Caco-2 (cell line): Measurements from ENCODE around the gene PALD1. TPM values are rescaled to one million over a fixed set of nuclear protein-coding genes. Genes with fewer than 3 reads are reported as not detected.
A peak's percentile ranks its signal among the peaks of the same experiment; 100 is the strongest.

Experiments used
- BruUV-seq: library from RNA; stranded (reverse); fragments of 400-500 nt; replicated peaks from 2 replicates; lab custom pipeline; 2021; lab: Mats Ljungman, UMichigan
- CTCF ChIA-PET: fragments of 300-600 bp; sonication (Branson Sonifier 250); formaldehyde crosslinking; loops from one replicate; lab custom pipeline; 2022; ENCODE audit warnings: antibody characterized with exemption; lab: Charles Lee
- POLR2A ChIA-PET: fragments of 300-600 bp; sonication (Branson Sonifier 250); formaldehyde crosslinking; loops from one replicate; lab custom pipeline; 2022; ENCODE audit warnings: antibody characterized with exemption; lab: Charles Lee
- DNase-seq, 2 experiments: peaks; one replicate each; pipeline versions ENCODE4 v3.0.0 to v3.0.0-alpha.2; 2020 to 2022
- H3K27me3 ChIP-seq: replicated peaks from 2 replicates; pipeline ENCODE4 v1.6.0; 2011; ENCODE audit warnings: low read length; ENCODE audit not compliant: control insufficient read depth, insufficient read depth
- H3K36me3 ChIP-seq: 2 replicates; pipeline ENCODE4 v1.5.1; 2011; ENCODE audit warnings: low read length; ENCODE audit not compliant: control insufficient read depth, insufficient read depth
- H3K4me1 ChIP-seq: fragments of 250-450 bp; sonication (Bioruptor Pico); 2 replicates; pipeline ENCODE4 v1.5.1; 2020; ENCODE audit warnings: mild to moderate bottlenecking
- H3K4me3 ChIP-seq: 2 replicates; pipeline ENCODE4 v1.5.1; 2011; ENCODE audit warnings: low read depth, mild to moderate bottlenecking, control low read depth, low read length
- H3K9me3 ChIP-seq: fragments of 250-450 bp; sonication (Bioruptor Pico); 2 replicates; pipeline ENCODE4 v1.5.1; 2020; ENCODE audit warnings: mild to moderate bottlenecking, moderate library complexity
- H3K27ac Mint-ChIP-seq: one replicate; pipeline ENCODE4 v1.8.0; 2022; ENCODE audit warnings: mixed read lengths; ENCODE audit not compliant: unreplicated experiment
- H3K27me3 Mint-ChIP-seq: one replicate; pipeline ENCODE4 v1.8.0; 2022; ENCODE audit warnings: mixed read lengths; ENCODE audit not compliant: insufficient read depth, unreplicated experiment
- H3K36me3 Mint-ChIP-seq: one replicate; pipeline ENCODE4 v1.8.0; 2022; ENCODE audit warnings: mild to moderate bottlenecking, mixed read lengths; ENCODE audit not compliant: insufficient read depth, unreplicated experiment
- H3K4me1 Mint-ChIP-seq: one replicate; pipeline ENCODE4 v1.8.0; 2022; ENCODE audit warnings: low read depth, mixed read lengths; ENCODE audit not compliant: unreplicated experiment
- H3K4me3 Mint-ChIP-seq: one replicate; pipeline ENCODE4 v1.8.0; 2022; ENCODE audit warnings: mild to moderate bottlenecking, moderate library complexity, mixed read lengths; ENCODE audit not compliant: unreplicated experiment
- H3K9me3 Mint-ChIP-seq: one replicate; pipeline ENCODE4 v1.8.0; 2022; ENCODE audit warnings: mixed read lengths; ENCODE audit not compliant: unreplicated experiment
- intact Hi-C: fragments of 100-400 bp; cut with micrococcal nuclease; formaldehyde crosslinking; loops from one replicate; pipeline ENCODE4 v1.10.0; 2022; ENCODE audit not compliant: unreplicated experiment
- total RNA-seq: library from RNA; stranded (reverse); gene quantifications from 2 replicates; pipeline ENCODE4 v1.2.3, GENCODE V29; 2022
- TF ChIP-seq, protein P1 (sequence below), 2 experiments: fragments of 200-600 bp in 1 of 2; IDR thresholded peaks; 1 replicate in 1 of 2; 2 replicates in 1 of 2; pipeline versions ENCODE4 v1.5.1 to v1.8.0; 2011 to 2022; ENCODE audit warnings: antibody characterized with exemption in 1 of 2, control low read depth in 1 of 2, inconsistent platforms in 1 of 2, low read depth in 1 of 2, low read length in 1 of 2, mild to moderate bottlenecking in 1 of 2, moderate library complexity in 1 of 2; ENCODE audit not compliant: insufficient read depth in 1 of 2, severe bottlenecking in 1 of 2, unreplicated experiment in 1 of 2

PALD1 gene
- total RNA-seq, 1 experiment from 2014 or later = 10.3 TPM

DNA sequence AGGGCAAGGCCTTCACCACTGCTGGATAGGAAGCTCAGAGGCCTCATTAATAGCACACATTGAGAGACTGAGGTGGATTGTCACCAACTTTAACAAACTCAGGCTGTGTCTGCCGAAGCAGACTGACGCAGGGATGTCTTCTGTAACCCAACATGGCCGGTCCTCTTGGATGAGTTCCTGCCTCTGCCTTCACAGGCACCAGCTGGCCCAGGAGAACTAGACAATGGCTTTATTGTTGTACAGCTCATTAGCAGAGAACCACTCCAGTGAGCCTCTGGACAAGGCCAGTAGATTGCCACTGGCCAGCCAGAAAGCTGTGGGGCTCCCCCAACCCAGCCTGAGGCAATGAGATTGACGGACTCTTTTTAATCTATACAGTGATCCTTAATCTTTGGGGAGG lies 46.5 kb upstream of the PALD1 start:
- no peaks in the 10 kb centered on the region for H3K27me3 ChIP-seq
- Mint-ChIP-seq H3K36me3 (peaks cover 45% of the 10 kb centered on the region), H3K27ac (peak overlapping the region; percentile 18), H3K4me1 (no peaks in the 10 kb centered on the region), H3K4me3 (no peak overlapping the region), H3K27me3 (no peaks in the 10 kb centered on the region), H3K9me3 (no peaks in the 10 kb centered on the region)
- ChIA-PET POLR2A (interaction anchor here (1.0 kb wide), 1 partner anchor 14 kb away, joined by 3 read pairs; no protein-coding TSS in a partner anchor), CTCF (interaction anchor here (1.0 to 2.4 kb wide), 4 partner anchors 10 to 99 kb away, joined by 3 to 17 read pairs (median 4); partner anchors contain the start of genes NODAL and PALD1)
- H3K36me3 ChIP-seq = peaks cover 9% of the 10 kb centered on the region
- H3K4me3 ChIP-seq = no peak overlapping the region
- H3K4me1 ChIP-seq = peaks cover 14% of the 10 kb centered on the region
- DNase-seq = peak in 1 of 2 experiments; percentile 39
- H3K9me3 ChIP-seq = no peaks in the 10 kb centered on the region
- intact Hi-C loops = loop anchor here (10.0 kb wide), 1 partner anchor 323 kb away; no protein-coding TSS in a partner anchor
- BruUV-seq = no TSS peak
- TF ChIP-seq, protein P1, sequence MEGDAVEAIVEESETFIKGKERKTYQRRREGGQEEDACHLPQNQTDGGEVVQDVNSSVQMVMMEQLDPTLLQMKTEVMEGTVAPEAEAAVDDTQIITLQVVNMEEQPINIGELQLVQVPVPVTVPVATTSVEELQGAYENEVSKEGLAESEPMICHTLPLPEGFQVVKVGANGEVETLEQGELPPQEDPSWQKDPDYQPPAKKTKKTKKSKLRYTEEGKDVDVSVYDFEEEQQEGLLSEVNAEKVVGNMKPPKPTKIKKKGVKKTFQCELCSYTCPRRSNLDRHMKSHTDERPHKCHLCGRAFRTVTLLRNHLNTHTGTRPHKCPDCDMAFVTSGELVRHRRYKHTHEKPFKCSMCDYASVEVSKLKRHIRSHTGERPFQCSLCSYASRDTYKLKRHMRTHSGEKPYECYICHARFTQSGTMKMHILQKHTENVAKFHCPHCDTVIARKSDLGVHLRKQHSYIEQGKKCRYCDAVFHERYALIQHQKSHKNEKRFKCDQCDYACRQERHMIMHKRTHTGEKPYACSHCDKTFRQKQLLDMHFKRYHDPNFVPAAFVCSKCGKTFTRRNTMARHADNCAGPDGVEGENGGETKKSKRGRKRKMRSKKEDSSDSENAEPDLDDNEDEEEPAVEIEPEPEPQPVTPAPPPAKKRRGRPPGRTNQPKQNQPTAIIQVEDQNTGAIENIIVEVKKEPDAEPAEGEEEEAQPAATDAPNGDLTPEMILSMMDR (IDR thresholded peaks at IDR 0.05; ENCODE audit: insufficient read depth in 1 of 2, low read depth in 1 of 2, low read length in 1 of 2, severe bottlenecking in 1 of 2, unreplicated experiment in 1 of 2) = no peak

DNA sequence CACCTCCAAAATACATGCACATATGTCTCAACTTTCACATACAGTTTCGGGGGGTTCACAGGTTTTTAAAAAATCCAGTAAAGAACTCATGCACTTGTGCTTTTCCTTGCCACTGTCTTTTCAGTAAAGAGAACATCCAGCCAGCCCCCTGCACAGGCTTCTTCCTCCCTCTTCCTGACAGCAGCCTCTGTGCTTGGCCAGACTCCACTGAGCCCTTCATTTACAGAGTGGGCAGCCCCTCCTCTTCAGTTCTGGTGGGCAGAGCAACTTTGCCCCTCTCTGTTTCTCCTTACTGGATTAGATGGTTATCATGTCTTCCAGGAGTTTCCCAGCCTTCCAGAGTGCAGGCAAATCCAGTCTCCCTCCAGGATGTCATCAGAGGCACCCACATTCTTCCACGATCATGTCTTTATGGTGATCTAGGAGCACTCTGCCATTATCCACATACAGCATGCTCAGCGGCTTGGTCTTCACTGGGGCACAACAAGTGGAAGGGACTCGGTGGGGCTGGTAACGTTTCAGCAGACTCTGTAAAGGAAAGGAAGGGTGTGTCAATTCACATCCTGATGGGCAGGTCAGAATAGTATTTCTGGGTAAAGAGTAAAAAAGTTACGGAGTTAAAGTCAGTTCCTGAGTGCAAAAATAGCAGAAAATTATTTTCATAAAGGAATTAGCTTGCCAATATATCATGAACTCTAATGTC lies 45.9 kb upstream of the PALD1 start:
- no TSS peak for BruUV-seq
- CTCF ChIA-PET = interaction anchor here (1.0 to 2.4 kb wide), 3 partner anchors 10 to 99 kb away, joined by 3 to 17 read pairs (median 3); partner anchors contain the start of genes NODAL and PALD1
- TF ChIP-seq, protein P1 (IDR thresholded peaks at IDR 0.05; ENCODE audit: insufficient read depth in 1 of 2, low read depth in 1 of 2, low read length in 1 of 2, severe bottlenecking in 1 of 2, unreplicated experiment in 1 of 2) = no peak
- Mint-ChIP-seq H3K27ac (no peak overlapping the region), H3K36me3 (peaks cover 39% of the 10 kb centered on the region), H3K4me1 (no peaks in the 10 kb centered on the region), H3K4me3 (no peak overlapping the region), H3K27me3 (no peaks in the 10 kb centered on the region), H3K9me3 (no peaks in the 10 kb centered on the region)
- Histone ChIP-seq H3K27me3 (no peaks in the 10 kb centered on the region), H3K4me3 (no peak overlapping the region), H3K4me1 (peaks cover 11% of the 10 kb centered on the region; the same call in 1 of the 2 replicates), H3K36me3 (peaks cover 9% of the 10 kb centered on the region), H3K9me3 (no peaks in the 10 kb centered on the region)
- POLR2A ChIA-PET = interaction anchor here (0.6 to 1.1 kb wide), 3 partner anchors 13 to 29 kb away, joined by 3 read pairs; partner anchors contain the start of gene EIF4EBP2
- intact Hi-C loops = loop anchor here (10.0 kb wide), 1 partner anchor 322 kb away; no protein-coding TSS in a partner anchor
- DNase-seq = peak in 1 of 2 experiments; percentile 24

DNA sequence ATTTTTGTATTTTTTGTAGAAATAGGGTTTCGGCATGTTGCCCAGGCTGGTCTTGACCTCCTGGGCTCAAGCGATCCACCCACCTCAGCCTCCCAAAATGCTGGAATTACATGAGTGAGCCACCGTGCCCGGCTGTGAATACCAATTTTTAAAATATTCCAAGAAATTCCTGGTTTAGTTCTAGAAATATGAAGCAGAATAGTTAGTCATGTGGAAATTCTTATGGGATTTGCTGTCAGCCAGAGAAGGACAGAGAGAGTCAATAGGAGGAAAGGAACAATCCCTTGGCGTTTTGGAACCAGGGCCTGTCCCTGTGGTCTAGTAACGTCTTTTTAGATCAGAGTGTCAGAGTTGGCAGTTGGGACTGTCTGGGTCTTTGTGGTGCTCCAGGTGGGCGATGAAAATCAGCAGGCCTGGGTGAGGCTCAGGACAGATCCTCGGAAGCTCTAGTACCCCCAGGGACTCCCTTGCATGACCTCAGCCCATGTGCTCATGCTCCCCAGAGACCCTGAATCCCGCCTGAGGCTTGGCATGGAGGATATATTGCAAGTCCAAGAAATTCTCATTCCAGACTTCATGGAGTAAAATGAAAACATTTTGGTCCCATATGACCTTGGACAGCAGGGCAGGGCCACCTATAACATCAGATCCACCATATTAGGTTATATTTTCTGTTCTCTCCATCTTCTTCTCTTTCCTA lies 44.8 kb upstream of the PALD1 start:
- no peaks in the 10 kb centered on the region for H3K4me1 Mint-ChIP-seq
- CTCF ChIA-PET = interaction anchor here (0.6 to 1.6 kb wide), 6 partner anchors 8 to 169 kb away, joined by 3 to 20 read pairs (median 4); partner anchors contain the start of gene EIF4EBP2
- no peak overlapping the region for H3K27ac Mint-ChIP-seq
- POLR2A ChIA-PET = interaction anchor here (0.7 to 1.1 kb wide), 2 partner anchors 30 to 287 kb away, joined by 3 to 4 read pairs; partner anchors contain the start of genes EIF4EBP2 and TYSND1
- H3K36me3 Mint-ChIP-seq = peaks cover 32% of the 10 kb centered on the region
- TF ChIP-seq, protein P1 (IDR thresholded peaks at IDR 0.05; ENCODE audit: insufficient read depth in 1 of 2, low read depth in 1 of 2, low read length in 1 of 2, severe bottlenecking in 1 of 2, unreplicated experiment in 1 of 2) = no peak
- peaks cover 11% of the 10 kb centered on the region; the same call in 1 of the 2 replicates for H3K4me1 ChIP-seq
- no peaks in the 10 kb centered on the region for H3K9me3 Mint-ChIP-seq
- no peak overlapping the region for H3K4me3 ChIP-seq
- intact Hi-C loops = loop anchor here (10.0 kb wide), 1 partner anchor 321 kb away; no protein-coding TSS in a partner anchor
- H3K27me3 Mint-ChIP-seq = no peaks in the 10 kb centered on the region
- H3K27me3 ChIP-seq = no peaks in the 10 kb centered on the region
- no peak overlapping the region for H3K4me3 Mint-ChIP-seq
- H3K36me3 ChIP-seq = peaks cover 6% of the 10 kb centered on the region
- no TSS peak for BruUV-seq
- DNase-seq = peak in 1 of 2 experiments; percentile 29
- H3K9me3 ChIP-seq = no peaks in the 10 kb centered on the region
